Hepatocyte (in vitro differentiated cells): ENCODE measurements around the gene SHROOM3.

Experiments
- CTCF ChIP-seq: fragments of 200-600 bp; sonication (generic); IDR thresholded peaks from 2 replicates; pipeline ENCODE4 v1.5.1; 2016; ENCODE audit warnings: antibody characterized with exemption, mild to moderate bottlenecking; ENCODE audit not compliant: poor library complexity
- EZH2 ChIP-seq: fragments of 200-600 bp; sonication (generic); IDR thresholded peaks from 2 replicates; pipeline ENCODE4 v1.6.1; 2016; ENCODE audit warnings: antibody characterized with exemption, mild to moderate bottlenecking, borderline replicate concordance
- EZH2phosphoT487 ChIP-seq: fragments of 200-600 bp; sonication (generic); IDR thresholded peaks from one replicate; pipeline ENCODE4 v1.6.1; 2018; ENCODE audit warnings: antibody characterized with exemption, mild to moderate bottlenecking, low read depth, moderate library complexity; ENCODE audit not compliant: unreplicated experiment, severe bottlenecking

GRCh38 chr4:76484654-76485053 lies 49.6 kb downstream of the SHROOM3 start:
- no peak for TF ChIP-seq CTCF
- no peak for TF ChIP-seq EZH2phosphoT487
- TF ChIP-seq EZH2: no peak
